A673 (cell line): ENCODE results near the gene RNH1.

ENCODE experiments used
- CTCF ChIP-seq: fragments of 300-800, 200-600 bp; sonication (generic); conservative IDR thresholded peaks from 2 replicates; pipeline ENCODE4 v1.5.1; 2017; ENCODE audit warnings: low read depth, mild to moderate bottlenecking, antibody characterized with exemption, low read length, moderate library complexity, mixed read lengths
- EZH2 ChIP-seq: fragments of 200-600 bp; sonication (generic); IDR thresholded peaks from 2 replicates; pipeline ENCODE4 v1.6.1; 2017; ENCODE audit warnings: borderline replicate concordance, low read depth, mild to moderate bottlenecking, mixed read lengths, antibody characterized with exemption, low read length; ENCODE audit not compliant: poor library complexity, severe bottlenecking

GRCh38 chr11:445765-446588 is 61.1 kb downstream of the RNH1 start:
- no peak for TF ChIP-seq CTCF
- no peak for TF ChIP-seq EZH2
